ENCODE data around the gene RUBCNL.
"Not testable (repeated sequence)": the region's sequence is repeated elsewhere in the genome, so short reads cannot be mapped to it uniquely, and the experiment has no call there.

RUBCNL gene, protein sequence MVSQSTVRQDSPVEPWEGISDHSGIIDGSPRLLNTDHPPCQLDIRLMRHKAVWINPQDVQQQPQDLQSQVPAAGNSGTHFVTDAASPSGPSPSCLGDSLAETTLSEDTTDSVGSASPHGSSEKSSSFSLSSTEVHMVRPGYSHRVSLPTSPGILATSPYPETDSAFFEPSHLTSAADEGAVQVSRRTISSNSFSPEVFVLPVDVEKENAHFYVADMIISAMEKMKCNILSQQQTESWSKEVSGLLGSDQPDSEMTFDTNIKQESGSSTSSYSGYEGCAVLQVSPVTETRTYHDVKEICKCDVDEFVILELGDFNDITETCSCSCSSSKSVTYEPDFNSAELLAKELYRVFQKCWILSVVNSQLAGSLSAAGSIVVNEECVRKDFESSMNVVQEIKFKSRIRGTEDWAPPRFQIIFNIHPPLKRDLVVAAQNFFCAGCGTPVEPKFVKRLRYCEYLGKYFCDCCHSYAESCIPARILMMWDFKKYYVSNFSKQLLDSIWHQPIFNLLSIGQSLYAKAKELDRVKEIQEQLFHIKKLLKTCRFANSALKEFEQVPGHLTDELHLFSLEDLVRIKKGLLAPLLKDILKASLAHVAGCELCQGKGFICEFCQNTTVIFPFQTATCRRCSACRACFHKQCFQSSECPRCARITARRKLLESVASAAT

DNA sequence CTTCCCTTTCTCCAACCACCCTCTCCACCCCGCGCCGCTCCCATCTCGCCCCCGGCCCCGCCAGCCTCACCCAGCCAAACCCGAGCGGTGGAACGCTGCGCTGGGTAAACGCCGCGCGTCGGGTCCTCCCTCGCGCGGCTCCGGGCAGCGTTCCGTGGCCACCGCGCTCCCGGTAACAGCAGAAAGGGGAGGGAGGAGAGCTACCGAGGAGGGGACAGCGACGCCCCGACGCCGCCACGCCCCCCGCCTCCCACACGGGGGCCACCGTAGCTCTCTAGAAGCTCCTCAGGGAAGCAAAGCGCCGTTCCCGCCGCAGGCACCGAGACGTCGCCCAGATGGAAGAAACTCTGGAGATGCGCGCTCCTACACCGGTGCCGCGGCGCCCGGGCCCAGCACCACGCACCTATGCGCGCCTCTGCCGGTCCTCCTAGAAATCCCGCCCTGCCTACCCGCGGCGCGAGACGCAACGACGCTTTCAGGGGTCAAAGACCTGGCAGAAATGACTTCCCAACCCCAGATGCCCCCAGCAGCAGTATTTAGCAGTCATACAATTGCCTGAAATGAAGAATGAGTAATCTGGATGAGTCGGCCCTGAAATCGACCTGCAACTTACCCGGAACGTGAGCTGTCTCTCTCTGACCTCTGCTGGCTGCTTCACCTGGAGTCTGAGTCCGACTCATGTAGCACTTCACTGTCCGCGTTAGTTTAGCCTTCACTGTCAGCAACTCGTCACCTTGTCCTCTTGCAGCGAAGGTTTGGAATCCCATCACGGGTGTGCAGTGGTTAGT lies at the start of gene RUBCNL:
TSS of gene RUBCNL (minus strand) at position 189 of the 788 bp plus-strand sequence. CDS start 14,777 bp downstream, outside the sequence.
- peak; percentile 59 for DNase-seq

DNA sequence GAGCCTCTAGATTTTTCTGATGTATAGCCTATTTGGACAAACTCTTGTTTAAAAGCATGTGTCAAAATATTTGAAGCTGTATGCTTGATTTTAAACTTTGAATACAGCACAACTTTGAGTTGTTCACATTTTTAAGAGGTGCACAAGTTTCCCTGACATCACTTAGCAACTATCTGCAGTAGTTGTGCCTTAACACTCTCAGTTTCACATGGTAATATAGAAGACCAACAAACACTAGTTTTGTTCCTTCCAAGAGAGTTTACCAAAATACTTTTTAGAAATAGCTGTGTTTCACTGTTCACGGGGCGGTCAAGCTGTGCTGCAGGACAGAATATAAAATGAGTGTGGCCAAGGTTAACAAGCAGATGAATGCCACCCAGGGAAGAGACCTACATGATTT lies 42.5 kb upstream of the RUBCNL start:
- DNase-seq, result not testable (repeated sequence)

DNA sequence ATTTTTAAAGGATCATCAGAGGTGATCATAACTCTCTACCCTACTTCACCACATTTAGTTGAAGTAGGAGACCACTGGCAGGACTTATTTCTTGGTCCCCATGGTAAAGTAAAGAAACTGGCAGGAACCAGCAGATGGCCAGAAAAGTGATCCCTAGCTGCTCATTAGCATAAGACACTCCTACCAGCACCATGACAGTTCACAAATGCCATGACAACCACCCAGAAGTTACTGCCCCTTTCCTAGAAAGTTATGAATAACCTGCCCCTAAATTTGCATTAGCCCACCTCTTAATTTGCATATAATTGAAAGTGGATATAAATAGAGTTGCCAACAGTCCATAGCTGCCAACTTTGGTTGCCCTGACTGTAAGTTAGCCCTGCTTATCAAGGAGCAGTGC lies 18.4 kb upstream of the RUBCNL start:
- no peak for DNase-seq

DNA sequence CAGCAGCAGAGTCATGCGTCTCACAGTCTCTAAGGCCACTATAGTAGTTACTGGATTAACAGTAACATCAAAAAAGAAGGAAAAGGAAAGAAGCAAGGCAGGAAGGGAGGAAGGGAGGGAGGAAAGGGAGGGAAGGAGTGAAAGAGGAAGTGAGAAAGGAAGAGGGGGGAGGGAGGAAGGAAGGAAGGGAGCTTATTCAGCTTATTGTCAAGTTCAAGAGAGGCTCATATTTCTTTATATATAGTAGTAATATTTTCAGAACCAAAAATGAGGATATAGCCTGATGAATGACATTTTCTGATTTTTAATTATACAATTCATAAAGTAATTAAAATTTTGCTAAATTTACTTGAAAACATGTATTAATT lies 17.7 kb upstream of the RUBCNL start:
- DNase-seq, result no peak

DNA sequence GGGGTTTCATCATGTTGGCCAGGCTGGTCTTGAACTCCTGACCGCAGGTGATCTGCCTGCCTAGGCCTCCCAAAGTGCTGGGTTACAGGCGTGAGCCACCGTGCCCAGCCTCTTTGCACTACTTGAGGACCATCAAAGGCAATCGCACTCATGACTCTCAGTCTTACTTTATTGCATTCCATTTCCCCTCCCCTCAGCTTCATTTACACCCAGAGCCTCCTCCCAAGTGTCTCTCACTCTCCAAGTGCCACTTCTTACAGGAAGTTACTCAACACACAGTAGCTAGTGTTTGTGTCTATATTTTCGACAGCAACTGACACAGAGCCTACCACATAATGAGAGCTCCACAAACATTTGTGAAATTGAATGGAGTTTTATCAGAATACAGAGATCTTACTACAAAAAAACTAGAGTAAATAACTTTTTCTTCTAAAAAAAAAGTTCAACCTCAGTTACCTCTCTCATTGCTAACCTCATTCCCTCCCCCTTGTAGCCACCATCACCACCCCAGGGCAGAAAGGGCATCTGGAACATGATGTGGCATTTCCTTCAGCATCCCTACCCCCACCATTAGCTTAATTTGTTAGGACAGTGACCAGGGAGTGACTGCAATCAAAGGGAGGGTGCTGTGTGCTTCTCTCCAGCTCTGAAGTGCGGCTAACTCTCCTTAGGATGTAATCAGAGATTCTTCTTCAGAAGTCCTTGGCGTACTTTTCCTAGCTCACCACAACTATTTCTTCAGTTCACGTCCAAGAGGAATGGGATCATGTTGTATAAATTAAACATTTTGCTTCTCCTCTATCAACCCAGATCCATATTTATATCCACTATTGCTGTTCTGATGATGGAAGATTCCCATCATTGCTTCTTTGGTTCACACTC lies 17.0 kb upstream of the RUBCNL start:
- no peak for DNase-seq

DNA sequence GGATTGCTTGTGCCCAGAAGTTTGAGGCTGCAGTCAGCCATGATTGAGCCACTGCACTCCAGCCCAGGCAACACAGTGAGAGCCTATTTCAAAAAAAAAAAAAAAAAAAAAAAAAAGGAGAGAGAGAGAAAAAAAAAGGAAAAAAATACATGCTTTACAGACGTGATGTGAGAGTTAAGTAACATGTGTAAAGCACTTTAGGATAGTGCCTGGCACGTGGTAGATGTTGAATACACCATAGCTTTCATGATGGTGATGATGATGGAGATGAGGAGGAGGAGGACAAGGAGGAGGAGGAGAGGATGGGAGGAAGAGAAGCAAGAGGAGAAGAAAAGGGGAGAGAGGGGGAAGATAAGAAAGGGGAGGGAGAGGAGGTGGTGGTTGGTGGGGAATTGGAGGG lies 15.1 kb upstream of the RUBCNL start:
- DNase-seq, result no peak

DNA sequence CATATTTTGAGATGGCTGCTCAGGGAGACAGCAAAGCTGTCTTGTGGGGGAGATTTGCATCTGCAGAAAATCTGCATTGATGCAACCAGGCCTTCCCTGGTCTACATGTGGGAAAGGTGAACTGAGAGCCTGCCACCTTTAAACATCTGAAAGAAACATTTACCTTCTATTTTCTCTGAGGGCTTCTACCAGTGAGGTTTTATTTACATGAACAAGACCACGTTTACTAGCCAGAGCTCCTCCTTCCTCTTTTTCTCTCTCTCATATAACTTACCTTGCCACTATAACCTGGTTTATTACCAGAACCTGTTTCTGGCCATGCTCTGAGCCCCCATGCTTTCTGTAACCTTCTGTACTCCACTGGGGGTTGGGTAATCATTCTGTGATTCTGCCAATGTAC lies 14.4 kb upstream of the RUBCNL start:
- DNase-seq, result no peak

DNA sequence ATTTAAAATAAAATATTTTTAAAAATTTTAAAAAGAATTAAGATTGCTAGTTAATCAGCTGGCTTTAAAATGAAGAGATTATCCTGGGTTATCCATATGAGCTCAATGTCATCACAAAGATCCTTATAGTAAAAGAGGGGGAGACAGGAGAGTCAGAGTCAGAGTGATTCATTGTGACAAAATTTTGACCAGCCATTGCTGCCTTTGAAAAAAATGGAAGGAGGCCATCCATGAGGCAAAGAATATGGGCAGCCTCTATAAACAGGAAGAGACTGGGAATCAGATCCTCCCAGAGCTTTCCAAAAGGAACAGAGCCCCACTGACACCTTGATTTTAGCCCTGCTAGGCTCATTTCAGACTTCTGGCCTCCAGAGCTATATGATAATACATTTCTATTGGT lies 9.3 kb upstream of the RUBCNL start:
- DNase-seq, result no peak

DNA sequence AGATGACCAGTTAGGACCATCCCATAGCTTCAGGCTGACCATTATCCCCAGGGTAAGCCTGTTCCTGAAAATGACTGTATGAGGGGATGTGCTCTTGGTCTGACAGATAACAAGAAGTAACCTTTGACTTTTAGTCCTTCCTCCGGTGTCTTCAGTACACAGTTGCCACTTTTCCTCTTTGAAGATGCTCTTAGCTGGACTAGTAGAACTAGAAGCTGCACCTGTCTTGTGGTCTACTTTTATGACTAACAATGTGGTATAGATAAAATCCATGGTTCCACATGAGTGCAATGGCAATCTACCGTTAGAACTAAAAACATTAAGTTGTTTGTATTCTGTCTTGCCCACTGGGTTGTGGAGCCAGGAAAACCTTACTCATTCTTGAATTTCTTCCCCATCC lies 5.9 kb upstream of the RUBCNL start:
- DNase-seq, result no peak

DNA sequence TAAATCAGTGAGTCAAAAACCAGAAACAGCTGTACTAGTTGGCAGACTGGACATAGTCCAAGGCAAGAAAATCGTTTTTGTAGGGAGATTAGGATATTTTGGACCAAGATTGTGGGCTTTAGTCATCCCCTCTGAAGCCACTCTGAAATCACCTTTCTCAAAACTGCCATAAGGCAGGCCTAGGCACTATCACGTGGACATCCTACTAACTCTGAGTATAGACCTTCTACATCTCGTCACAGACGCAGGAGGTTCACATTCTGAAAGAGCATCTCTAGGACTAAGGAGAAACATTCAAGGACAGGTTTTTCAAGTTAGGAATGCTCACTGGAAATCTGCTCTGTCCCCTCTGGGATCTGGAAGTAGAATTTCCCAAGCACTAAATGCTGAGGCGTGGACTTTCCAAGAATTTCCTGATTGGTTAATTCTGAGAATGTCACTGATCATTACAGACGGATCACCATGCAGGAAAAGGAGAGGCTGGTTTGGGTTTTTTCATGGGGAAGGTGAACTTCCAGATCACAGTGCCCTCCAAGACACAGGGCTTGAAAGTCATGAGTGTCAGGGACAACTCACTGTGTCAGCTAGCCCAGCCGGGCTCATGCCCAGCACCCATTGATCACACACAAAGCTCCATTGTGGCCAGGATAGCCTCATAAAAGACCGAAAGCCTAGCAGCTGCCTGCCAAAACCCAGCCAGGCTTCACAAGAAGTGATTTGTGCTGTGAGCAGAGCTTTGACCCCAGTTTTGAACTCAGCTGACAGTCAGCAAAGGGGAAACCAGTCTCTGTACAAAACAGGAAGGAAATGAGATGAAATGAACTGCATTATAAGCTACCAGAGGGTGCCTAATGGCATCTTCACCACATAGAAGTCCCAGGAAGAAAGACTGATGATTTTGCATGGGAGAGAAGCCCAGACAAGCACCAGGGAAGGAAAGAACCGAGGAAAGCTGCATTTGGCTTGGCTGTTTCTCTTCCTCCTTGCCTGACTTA lies 2.7 kb upstream of the RUBCNL start:
- no peak for DNase-seq

DNA sequence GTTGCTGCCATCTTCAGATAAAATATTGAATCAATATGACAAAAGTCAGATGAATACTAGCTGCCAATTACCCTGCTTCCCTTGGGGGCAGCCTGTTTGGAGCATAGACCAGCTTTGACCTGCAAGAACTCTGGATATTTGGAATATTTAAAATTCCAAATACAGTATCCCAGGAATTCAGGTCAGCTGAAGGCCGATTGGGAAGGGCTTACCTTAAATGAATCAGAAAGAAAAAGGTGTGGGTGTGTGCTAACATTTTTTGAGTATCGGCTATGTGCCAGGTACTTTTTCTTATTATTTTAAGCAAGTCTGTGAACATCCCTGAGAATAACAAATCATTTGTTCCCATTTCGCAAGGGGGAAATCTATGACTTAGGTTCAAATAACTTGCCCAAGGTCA lies 1.8 kb upstream of the RUBCNL start:
- DNase-seq, result no peak

DNA sequence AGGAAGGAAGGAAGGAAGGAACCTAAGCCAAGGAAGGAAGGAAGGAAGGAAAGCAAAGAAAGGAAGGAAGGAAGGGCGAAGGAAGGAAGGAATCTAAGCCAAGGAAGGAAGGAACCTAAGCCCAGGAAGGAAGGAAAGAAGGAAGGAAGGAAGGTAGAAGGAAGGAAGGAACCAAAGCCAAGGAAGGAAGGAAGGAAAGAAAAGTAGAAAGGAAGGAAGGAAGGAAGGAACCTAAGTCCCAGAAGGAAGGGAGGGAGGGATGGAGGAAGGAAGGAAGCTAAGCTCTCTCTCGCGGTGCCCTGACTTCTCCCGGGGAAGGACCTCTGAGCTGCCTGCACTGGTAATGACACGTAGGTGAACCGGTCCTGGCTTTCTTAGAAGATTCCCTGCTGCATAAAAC lies 1.3 kb upstream of the RUBCNL start:
- no peak for DNase-seq

DNA sequence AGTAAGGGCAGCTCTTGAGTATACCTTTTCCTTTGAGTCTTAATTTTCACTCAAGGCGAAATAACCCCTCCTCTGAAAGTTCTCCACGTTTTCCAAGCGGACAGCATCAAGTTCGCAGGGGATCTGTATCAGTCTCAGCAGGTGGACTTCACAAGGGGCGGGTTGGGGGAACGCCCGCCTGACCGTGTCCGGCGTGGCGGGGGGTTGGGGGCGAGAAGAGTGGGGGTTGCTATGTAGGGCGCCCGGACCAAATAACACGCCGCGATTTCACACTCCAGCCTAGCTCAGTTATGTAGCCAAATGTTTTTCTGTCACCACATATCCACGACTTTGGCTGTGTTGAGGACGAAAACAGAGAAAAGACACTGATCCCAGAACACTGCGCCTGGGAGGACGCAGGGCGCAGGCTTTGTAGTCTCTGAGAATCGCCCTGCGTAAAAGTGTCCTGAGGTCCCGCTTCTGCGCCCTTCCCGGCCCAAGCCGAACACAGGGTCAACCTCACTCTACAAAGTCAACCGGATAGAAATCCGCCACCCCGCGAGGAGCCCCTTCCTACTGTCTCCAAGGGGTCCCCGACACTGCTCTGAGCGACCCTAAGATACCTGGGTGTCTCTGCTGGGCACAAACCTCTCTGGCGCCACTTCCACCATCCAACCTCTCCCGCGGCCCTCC lies 524 bp downstream of the RUBCNL start:
- no peak for DNase-seq

DNA sequence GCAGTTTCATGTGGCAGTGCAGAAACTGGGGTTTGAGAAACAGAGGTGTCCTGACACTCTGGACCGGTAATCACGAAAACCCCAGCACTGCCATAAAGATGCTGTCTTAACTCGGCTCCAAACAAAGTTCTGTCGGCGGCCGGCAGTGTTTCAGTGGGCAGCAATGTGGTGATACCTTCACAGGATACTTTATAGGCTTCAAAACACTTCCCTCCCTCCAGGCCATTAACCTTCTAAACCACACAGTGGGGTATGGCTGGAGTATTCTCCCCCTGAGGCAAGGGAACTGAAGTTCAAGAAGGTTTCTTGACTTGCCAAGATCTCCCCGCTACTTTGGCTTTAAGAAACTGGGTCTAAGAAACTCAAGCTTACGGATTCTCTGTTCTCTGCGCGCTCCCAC lies 1.1 kb downstream of the RUBCNL start:
- DNase-seq, result no peak

DNA sequence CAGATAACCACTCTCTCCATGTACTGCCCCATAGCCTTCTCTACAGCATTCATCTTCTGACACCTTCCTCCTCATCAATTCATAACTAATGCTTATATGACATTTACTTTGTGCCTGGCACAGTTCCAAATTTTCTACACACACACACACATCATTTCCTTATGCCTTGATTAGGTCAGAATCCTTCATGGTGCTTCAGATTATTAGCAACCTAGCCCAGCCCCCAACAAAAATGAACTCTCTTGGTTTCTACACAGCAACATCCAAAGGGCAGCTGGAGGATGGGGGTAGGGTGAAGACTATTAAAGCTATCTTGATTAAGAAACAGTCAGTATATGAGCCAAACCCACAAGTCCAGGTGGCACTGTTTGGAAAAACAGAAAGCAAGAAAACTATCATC lies 3.7 kb downstream of the RUBCNL start:
- DNase-seq, result no peak

DNA sequence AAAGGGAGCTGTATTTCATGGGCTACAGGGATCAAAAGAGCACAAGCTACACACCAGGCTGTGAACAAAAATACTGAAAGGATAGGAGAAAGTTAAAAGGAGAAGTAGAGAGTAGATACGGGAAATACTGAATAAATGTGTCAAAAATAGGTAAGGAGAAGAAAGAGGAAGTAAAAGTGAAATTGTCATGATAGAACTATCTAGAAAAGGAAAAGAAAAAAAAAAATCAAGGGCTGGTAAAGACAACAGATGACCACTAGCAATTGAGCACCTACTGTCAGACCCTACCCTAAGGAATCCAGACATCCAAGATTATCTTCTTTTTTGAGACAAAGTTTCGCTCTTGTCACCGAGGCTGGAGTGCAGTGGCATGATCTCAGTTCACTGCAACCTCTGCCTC lies 4.8 kb downstream of the RUBCNL start:
- DNase-seq, result no peak

DNA sequence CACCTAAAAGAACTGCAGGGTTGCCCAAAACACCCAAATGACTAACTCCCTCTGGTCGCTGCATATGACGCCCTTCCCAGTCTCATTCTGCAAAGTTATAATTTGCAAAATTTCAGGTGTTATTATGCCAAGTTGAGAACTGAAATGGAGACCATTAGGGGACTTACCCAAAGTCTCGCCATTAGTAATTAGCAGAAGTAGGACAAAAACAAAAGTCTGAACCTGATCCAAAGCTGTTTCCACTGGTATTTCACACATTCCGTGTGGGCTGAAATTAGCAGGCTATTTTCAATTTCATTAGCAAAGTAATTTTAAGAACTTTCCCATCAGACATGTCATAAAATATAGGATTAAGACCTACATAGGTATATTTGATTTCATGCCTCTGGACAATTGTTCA lies 6.8 kb downstream of the RUBCNL start:
- no peak for DNase-seq

DNA sequence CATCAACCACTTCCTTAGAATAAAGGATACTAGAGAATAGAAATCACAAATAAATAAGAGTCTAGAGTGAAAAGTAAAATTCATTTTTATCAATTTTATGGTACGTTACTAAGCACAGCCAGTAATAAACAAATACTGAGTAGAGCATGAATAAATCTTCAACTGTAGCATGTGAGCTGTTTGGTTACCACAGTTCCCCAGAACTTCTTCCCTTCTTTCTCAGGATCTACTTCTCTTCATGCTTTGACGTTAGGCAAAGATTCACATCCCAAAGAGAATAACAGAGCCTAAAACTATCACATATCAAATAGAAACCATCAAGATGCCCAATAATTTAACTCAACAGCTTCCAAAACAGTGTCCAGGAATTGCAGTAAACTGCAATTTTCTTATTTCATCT lies 7.4 kb downstream of the RUBCNL start:
- DNase-seq, result no peak

DNA sequence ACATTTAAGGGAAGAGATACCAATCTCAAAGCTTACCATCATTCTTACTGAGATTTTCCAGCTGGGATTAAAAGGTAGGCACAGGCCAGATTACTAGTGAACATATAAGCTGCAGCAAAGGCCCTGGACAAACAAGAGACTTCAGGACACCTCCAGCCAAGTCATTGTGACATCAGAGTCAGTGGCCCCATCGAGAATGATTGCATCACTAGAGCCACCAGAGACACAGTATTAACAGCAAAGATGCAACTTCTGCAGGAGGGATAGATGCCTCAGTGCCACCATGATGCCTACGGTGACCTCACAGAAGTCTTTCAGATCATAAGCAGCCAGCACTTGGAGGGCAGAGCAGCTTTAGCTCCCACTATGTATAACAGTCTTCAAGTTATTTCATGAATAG lies 8.6 kb downstream of the RUBCNL start:
- DNase-seq, result no peak

DNA sequence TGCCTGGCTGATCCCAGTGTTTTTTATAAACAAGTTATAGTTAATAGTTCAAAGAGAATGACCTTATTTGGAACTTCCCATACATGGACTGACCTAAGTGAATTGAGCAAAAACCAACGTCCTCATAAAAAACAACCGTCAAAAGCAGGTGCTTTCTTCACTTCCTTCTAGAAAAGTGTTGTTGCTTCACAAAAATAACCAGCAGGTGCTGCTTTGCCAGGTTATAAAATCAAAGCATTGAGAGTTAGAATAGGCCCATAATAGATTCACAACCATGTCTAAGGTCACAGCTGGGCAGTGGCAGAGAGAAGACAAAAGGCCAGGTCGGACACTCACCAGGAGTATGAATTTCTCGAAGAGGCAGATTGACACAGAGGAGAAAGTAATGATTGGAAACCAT lies 9.5 kb downstream of the RUBCNL start:
- no peak for DNase-seq

DNA sequence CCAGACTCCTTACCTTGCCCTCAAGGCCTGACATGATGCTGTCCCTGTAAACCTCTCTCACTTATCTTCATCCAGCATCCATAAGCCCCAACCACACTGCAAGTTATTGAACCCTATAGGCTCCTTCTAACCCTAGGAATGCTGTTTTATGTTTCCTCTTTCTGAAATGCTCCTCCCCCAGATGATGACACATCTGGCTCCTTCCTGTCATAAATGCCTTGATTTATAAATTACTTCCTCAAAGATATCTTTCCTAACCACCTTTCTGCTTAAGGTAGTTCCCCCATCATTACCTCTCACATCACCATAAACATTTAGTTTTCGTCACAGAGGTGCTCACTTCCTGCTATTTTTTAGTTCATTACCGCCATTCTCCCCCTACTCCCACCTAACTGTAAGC lies 12.3 kb downstream of the RUBCNL start:
- no peak for DNase-seq
